Progenitor cell of endocrine pancreas (in vitro differentiated cells): Measurements from ENCODE around the gene MAK. TPM values are rescaled to one million over a fixed set of nuclear protein-coding genes. Genes with fewer than 3 reads are reported as not detected.

ENCODE experiments used
- DNase-seq: peaks from one replicate; pipeline ENCODE4 v3.0.0; 2021; ENCODE audit warnings: low spot score; ENCODE audit not compliant: unreplicated experiment
- H3K27ac Mint-ChIP-seq: 2 replicates; pipeline ENCODE4 v1.8.0; 2021; ENCODE audit warnings: mild to moderate bottlenecking, moderate library complexity, mixed read lengths
- H3K27me3 Mint-ChIP-seq: 2 replicates; pipeline ENCODE4 v1.8.0; 2021; ENCODE audit warnings: mixed read lengths
- H3K36me3 Mint-ChIP-seq: 2 replicates; pipeline ENCODE4 v1.8.0; 2022; ENCODE audit warnings: mixed read lengths; ENCODE audit not compliant: insufficient read depth
- H3K4me1 Mint-ChIP-seq: 2 replicates; pipeline ENCODE4 v1.8.0; 2021; ENCODE audit warnings: low read depth, mixed read lengths
- H3K4me3 Mint-ChIP-seq: 2 replicates; pipeline ENCODE4 v1.8.0; 2021; ENCODE audit warnings: low read depth, mild to moderate bottlenecking, moderate library complexity, mixed read lengths
- H3K9me3 Mint-ChIP-seq: 2 replicates; pipeline ENCODE4 v1.8.0; 2021; ENCODE audit warnings: low read depth, mixed read lengths
- CTCF ChIP-seq: fragments of 200-600 bp; sonication (generic); IDR thresholded peaks from one replicate; pipeline ENCODE4 v1.5.0; 2021; ENCODE audit warnings: antibody characterized with exemption, mild to moderate bottlenecking; ENCODE audit not compliant: unreplicated experiment
- total RNA-seq: library from RNA; stranded (reverse); gene quantifications from 2 replicates; pipeline ENCODE4 v1.2.1, GENCODE V29; 2021

MAK gene
- total RNA-seq, 1 donor from 2014 or later, result 1.3 TPM

GRCh38 chr6:10725716-10726115 lies 112.6 kb downstream of the MAK start:
- H3K36me3 Mint-ChIP-seq, result peaks cover 13% of the 10 kb centered on the region
- no peaks in the 10 kb centered on the region for H3K9me3 Mint-ChIP-seq
- no peak for DNase-seq
- no peak for TF ChIP-seq CTCF
- no peaks in the 10 kb centered on the region for H3K27me3 Mint-ChIP-seq
- H3K4me1 Mint-ChIP-seq, result peaks cover 26% of the 10 kb centered on the region
- H3K4me3 Mint-ChIP-seq, result peak overlapping the region; percentile 49
- H3K27ac Mint-ChIP-seq, result peak overlapping the region; percentile 14

GRCh38 chr6:10725044-10725443 lies 113.3 kb downstream of the MAK start:
- no peak for DNase-seq
- H3K4me1 Mint-ChIP-seq, result peaks cover 26% of the 10 kb centered on the region
- peak overlapping the region; percentile 86 for H3K4me3 Mint-ChIP-seq
- H3K36me3 Mint-ChIP-seq, result peaks cover 8% of the 10 kb centered on the region
- H3K27me3 Mint-ChIP-seq, result no peaks in the 10 kb centered on the region
- no peak overlapping the region for H3K27ac Mint-ChIP-seq
- H3K9me3 Mint-ChIP-seq, result no peaks in the 10 kb centered on the region
- TF ChIP-seq CTCF, result no peak

- Mint-ChIP-seq H3K36me3 (peaks cover 8% of the 10 kb centered on the region), H3K27ac (peak overlapping the region; percentile 97), H3K4me1 (peaks cover 26% of the 10 kb centered on the region), H3K9me3 (no peaks in the 10 kb centered on the region), H3K4me3 (peak overlapping the region; percentile 86), H3K27me3 (no peaks in the 10 kb centered on the region)
- TF ChIP-seq CTCF, result no peak
- no peak for DNase-seq
These were observed 114.8 kb downstream of the MAK start for GRCh38 chr6:10723567-10723881.

GRCh38 chr6:10722820-10723566 lies 115.3 kb downstream of the MAK start, which contains the start of gene TMEM14C:
TSS of gene TMEM14C (plus strand) at chr6:10723070. CDS start at chr6:10724614, 1,544 bp downstream.
- Mint-ChIP-seq H3K9me3 (no peaks in the 10 kb centered on the region), H3K27ac (peak within 1 kb of the TSS; percentile 97), H3K36me3 (peaks cover 8% of the 10 kb centered on the region), H3K27me3 (no peaks in the 10 kb centered on the region), H3K4me3 (peak within 1 kb of the TSS; percentile 86), H3K4me1 (peaks cover 26% of the 10 kb centered on the region)
- TF ChIP-seq CTCF, result no peak
- peak; percentile 90 for DNase-seq

DNA sequence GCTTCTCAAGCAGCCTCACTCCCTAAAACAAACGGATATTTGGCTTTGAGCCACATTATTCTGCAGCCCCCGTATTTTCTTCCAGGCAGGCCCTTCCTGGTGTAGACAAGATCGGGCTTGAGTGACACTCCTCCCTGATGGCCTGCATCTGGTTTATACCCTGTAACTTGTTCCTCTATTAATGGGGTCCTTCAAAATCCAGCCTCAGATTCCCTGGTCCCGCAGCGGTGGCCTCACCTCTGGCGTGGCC lies 115.8 kb downstream of the MAK start:
- no peaks in the 10 kb centered on the region for H3K27me3 Mint-ChIP-seq
- no peak for TF ChIP-seq CTCF
- no peak for DNase-seq
- H3K27ac Mint-ChIP-seq, result peak overlapping the region; percentile 97
- H3K4me1 Mint-ChIP-seq, result peaks cover 26% of the 10 kb centered on the region
- H3K36me3 Mint-ChIP-seq, result peaks cover 4% of the 10 kb centered on the region
- H3K4me3 Mint-ChIP-seq, result peak overlapping the region; percentile 86
- H3K9me3 Mint-ChIP-seq, result no peaks in the 10 kb centered on the region
